GM19372 (cell line): ENCODE measurements around the gene LRTM1.

ENCODE experiments used
- ATAC-seq: cut with Tn5 transposase; IDR thresholded peaks from one replicate; pipeline ENCODE4 v1.9.1; 2021; ENCODE audit warnings: mild to moderate bottlenecking, low read depth, moderate library complexity; ENCODE audit not compliant: unreplicated experiment

Gene LRTM1

DNA sequence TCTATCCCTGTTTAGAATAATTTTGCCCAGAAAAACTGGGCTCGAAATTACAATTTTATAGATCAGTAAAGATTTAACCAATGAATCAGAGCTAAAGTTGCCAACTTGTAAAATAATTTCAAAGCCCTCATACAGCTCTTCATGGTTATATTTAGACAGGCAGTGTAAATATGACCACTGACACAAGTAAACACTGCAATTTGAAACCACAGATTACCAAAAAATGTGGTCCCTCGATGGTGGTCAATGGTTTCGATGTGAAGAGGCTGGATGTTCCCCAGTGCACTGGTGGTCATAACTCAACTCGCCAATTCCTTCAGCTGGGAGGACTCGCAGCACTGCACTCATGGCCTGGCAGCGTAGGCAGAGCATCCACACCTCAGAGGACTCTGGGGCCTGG is 28.6 kb downstream of the LRTM1 start:
- no peak for ATAC-seq

DNA sequence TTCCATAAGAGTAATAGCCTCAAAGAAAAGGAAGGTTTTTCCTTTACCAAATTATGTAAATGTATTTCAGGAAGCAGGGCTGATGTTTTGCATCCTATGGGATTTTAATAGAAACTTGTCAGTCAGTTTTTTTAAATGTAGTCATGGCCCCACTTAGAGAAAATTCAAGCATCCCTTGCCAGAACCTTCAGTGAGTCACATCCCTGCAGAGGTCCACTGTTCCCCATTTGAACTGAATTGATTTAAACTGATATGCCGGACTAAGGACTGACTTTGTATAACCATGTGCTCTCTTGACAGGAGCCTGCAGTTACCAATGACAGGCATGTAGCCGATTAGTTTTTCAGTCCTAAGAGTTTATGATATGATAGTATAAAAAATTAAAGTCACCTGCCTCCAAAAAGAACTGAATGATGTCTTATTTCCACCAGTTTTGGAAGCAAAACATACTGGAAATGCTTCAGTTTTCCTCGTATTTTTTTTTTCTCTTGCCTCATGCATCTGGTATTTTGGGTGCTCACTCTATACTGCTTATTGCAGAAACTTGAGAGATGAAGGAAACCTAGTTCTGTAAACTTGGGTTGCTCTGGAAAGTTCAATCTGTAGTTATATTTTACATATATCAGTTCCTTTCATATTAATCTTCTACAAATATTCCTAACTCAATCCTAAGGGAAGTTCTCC is 30.7 kb downstream of the LRTM1 start:
- ATAC-seq: no peak

DNA sequence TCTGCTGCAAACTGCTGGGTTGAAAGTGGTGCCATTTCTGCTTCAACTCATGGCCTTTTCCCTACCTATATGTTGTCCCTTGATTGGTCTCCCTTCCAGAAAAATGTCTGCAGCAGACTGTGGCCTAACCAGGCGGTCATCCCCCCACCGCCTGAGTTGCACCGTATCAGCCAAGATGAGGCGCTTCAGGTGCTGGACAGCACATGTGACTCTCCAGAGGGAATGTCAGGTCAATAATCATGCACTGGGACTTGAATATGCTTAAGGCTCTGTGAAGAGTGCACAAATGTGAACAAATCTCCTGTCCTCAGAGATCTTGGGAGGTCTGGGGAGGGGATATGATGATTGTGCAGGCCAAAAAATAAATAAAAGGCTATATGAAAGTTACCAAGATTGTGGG is 32.2 kb downstream of the LRTM1 start:
- no peak for ATAC-seq

DNA sequence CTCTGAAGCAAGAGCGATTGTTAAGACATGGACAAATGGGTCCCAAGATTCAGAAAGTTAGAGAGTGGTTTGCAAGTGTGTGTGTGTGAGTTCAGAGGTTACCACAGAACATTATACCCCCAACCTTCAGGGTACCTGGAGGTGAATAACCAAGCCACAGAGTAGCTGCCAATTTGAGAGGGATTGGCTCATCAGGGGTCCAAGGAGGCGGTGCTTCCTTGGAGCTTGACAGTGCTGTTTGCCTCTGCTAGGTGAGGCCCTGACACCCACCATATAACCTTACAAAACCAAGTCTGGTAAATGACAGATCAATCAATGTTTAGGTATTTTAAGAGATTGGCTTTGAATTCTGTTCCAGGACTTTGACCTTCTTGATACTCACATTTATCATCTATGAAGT is 35.7 kb downstream of the LRTM1 start:
- ATAC-seq: no peak

DNA sequence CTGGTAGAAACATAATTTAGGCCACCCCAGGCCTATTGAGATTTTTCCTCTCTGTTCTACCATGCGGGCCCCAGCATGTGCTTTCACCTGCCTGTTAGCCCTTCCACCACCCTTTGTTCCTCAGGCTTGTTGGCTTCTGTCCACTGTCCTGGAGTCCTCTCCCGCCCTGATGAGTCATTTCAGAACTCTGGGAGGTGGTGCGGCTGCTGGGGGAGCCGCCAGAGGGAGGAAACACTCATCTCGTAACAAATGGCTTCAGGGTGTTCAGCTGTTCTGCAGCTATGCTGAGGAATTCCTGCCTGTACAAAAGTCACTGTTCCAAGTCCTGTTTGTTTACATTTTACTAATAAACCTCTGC is 36.3 kb downstream of the LRTM1 start:
- ATAC-seq: no peak

DNA sequence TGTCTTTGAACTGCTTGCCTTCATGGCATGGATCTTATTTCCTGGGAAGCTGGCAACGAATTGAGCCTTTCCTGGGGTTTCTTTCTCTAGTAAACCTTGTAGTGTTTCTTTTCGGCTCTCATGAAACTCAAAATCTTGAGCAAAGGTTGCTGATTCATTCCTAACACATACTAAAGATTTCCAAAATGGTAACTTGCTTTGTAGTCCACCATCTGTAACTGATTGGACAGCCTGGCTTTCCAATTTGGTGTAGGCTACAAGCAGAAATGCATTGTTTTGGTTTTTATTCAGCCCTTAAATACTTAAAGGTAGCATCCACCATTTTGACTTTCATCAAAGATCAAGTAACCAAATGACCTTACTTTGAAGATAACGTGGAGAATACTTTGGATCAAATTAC is 38.1 kb downstream of the LRTM1 start:
- ATAC-seq: no peak

DNA sequence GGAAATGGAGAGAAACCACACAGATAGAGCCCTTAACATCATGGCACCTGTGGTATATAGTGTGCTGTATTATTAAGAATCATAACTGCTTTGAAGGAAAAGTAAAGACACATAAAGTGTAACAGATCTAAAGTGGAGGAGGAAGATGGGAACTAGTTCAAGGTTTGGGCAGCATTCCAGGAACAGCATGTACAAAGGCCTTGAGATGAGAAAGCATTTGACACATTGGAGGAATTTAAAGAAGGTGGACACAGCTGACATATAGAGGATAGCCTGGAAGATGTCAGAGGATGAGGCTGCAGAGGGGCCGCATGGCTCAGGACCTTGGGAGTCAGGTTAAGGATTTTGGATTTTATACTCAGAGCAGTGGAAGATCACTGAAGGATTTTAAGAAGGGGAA is 39.0 kb downstream of the LRTM1 start:
- ATAC-seq: no peak

DNA sequence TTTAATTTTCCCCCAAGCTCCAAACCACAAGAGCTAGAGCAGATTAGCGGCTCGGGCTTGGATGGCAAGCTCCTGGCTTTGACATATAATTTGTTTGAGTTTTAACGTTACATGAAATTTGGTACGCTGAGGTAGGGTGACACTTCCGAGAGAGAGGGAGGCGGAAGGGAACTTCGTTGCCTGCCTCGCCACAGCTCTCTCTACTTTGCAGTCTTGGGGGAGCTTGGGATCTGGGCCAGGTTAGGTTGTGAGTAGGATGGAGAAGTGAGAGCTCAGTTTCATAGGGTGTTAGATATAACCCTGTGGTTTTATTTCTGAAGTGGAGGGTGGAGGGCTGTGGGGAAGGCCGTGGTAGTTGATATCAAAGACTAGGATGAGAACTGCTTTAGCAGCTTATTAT is 39.7 kb downstream of the LRTM1 start:
- no peak for ATAC-seq

DNA sequence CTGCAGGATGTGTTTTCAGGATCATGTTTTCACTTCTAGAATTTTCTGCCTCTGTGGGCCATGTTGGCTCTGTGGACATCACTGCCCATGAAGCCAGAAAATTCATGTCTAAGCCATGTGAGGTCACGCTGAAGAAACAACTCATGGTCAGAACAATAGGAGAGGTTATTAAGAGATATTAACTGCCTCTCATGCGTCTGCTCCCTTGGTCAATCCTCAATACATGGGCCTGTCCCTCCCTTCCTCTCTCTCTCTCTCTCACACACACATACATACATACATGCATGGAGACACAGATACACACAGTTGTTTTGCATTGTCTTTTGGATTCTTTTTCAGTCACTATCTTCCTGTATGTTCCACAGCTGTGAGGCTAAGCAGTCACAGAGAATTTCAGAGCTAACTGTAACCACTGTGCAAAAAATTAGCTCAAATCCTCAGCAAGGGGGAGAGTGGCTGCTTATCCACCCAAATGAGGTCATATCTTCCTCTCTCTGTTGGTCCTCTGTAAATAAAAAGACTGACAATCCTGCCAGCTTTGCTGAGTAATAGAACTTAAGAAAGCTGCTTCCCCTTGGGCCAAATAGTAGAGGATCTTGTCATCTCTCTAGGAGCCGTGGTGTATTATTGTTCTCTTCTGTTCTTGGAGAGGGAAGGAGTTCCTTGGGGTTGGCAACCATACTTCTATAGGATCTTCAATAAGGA is 45.6 kb downstream of the LRTM1 start:
- no peak for ATAC-seq

DNA sequence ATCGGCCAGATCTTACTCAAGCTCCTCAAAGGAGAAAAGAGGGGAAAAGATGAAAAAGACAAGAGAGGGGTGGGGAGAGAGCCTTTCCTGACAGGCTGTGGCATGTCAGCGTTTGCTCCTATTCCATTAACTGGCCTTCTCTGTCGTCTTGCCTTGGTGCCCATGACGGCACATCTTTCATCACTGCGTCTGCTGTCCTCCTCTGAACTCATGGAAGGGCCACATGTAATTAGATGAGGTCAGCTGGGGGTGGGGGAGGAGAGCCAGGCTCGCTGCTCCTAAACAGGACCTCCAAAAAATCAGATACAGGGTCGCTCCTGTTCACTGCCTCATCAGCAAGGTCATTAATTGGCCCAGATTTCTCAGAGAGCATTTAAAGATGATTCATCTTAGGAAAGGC is 49.7 kb downstream of the LRTM1 start:
- ATAC-seq: no peak

DNA sequence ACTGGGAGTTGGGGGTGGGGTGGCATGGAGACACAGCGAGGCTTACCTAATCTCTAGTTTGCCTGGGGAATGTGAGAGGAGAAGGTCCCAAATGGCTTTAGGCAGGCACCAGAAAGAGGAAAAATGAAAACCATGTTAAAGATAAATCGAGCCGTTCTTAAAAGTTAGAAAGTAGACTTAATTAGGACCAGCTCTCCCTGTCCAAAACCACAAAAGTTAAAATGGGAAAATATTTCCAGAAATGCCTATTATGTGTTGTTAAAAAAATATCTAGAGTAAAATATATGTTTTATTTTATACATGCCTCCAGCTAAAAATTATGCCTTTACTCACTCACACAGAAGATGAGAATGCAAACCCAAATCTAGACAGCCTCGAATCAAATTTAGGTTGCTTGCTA is 50.1 kb downstream of the LRTM1 start:
- no peak for ATAC-seq

DNA sequence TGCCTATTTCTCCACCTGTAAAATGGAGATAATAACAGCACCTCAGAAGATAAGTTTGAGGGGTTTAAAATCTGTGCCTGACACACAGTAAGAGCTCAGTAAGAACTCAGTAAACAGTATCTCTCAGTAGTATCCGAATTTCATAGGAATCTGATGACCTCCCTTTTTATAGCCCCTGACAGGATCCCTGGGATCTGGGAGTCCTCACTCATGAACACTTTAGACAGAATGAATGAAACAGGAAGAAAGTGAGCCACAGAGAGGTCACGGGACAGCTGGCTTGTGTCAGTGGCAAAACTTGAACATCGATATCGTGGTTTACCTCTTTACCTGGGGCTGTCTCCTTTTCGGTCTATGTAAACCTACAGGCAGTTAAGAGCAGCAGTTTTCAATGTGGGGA is 51.2 kb downstream of the LRTM1 start:
- no peak for ATAC-seq

DNA sequence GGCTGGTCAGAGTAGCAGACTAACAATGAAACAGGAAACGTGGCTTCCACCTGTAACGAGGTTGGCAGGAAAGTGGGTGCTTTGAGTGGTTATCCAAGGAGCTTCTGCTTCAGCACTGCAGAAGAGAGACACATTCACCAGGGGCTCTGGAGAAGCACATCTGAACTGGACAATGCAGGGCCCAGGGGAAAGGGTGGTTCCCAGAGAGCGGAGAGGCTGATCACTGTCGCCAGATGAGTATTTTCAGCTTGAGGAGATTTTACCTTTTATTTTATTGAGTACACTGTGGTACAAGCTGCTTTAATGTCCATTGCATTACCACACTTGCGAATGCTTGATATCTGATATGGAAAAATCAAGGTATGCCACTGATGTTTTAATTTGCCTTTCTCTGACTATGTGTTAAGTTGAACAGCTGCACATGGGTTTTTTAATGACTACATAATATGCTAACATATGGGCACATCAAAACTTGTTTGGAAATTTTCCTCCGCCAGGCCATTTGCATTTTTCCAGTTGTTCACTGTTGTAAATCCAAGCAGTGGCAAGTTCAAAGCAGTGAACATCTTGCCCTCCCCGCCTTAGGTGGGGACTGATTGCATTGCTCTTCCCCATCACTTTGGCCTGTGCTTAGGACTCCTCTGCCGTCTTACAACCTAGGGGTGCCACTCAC is 52.1 kb downstream of the LRTM1 start:
- no peak for ATAC-seq

DNA sequence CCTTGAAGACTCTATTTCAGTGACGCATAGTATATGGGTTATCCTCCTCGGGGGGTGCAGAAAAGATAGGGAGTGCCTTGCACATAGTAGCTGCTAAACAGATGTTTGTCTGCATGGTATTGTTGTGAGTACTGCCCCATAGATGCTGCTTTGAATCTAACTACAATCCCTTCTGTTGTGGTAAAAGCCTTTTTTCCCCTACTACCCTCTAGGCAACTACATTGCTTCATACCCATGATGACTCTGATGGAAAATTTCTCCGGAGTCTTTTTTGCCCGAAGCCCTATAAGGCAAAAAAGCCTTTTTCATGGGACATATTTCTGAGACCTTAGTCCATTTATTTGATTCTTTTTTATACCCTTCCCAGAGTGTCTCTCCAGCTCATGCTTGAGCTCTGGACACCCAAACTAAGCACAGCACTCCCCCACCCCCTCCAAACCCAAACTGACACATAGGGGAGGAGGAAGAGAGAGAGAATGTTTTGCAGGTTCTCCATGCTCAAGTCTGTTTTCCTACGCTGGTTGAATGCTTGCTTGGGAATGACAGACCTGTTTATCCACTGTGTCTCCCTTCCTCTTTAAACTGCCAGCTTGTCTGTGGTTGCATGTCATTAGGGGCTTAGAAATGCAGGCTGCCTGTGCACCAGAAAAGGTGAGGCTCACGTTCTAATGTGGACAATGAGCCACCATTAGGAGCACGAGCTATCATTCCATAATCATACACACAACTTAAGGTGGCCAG is 52.9 kb downstream of the LRTM1 start:
- no peak for ATAC-seq

DNA sequence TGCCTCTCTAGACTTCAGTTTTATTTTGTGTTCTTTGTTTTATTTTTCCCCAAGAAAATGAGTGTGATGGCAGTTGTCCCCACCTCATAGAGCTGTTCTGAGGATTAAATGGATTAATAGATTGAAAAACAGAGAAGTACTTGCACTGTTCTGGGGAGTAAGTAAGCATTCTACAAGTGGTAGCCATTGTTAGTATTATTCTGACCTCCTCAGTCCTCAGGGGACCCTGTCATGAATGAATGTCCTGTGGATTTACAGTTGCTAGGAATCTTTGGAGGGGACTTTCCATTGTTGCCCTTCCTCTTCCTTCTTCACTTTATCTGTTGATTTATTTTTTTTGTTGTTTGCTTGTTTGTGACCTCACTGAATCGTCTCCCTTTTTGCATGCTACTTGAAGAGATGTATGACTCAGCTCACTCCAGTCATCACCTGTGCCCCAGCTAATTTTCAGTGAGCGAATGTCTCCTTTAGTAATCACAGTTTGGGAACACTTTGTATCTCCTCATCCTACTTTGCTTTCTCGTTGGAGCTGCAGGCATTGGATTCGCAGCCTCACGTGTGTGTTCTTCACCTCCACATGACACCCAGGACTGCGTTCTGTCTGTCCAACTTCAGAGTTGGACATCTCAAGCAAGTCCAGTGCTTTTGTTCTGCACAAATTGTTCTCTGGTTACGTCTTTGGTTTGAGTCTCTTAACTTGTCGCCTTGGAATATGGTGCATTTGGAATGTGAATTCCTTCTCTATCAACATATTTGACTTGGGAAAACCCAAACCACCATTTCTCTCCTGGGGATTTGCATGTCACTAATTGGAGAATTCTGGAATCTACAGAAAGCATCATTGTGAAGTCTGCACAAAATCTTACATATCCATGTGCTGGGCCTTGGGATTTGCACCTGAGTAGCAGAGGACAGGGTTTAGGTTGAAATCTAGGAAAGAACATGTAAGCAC is 54.5 kb downstream of the LRTM1 start:
- no peak for ATAC-seq

DNA sequence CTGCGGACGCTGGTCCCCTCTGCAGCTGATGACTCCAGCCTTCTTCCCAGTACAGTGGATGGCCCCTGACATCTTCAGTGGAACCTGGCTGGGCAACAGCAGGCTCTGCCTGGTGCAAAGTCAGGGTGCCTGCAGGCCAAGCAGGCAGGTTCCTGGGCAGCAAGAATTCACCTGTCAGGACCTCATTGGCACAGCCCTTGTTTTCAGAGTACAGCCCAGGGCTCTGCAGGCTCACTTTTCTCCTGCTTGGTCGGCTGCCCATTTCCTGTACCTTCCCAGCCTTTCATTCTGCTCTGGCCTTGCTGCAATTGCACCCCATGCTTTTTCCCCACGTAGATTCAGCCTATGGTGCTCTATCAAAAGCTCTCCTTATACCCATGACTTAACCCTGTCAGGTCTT is 56.0 kb downstream of the LRTM1 start:
- ATAC-seq: no peak

DNA sequence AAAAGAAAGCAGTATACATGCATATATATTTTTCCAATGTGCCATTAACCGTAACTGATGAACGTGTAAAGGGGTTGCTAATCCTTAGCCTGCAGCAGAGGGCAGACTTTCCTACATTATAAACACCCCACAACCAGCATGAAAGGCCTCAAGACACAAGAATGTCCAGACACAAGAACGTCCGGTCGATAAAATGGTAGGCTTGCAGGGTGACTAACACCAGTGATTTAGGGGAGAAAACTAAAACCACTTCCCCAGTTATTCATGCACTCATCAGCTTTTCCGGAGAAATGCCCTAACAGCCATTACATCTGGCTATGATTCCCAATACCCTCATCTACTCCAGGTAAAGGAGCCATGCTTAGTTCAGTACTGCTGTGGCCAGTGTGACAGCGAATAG is 57.4 kb downstream of the LRTM1 start:
- ATAC-seq: no peak
